ENCODE results near the gene ESR1. TPM values are rescaled to one million over a fixed set of nuclear protein-coding genes. Genes with fewer than 3 reads are reported as not detected.

Gene ESR1
- total RNA-seq, 2 experiments from 2014 or later, result 0.10 TPM; not detected in 1

- H3K36me3 Mint-ChIP-seq, result no peaks in the 10 kb centered on the region
- no peaks in the 10 kb centered on the region for H3K9me3 Mint-ChIP-seq
- no peak overlapping the region for H3K27ac Mint-ChIP-seq
- ChIA-PET CTCF (no interaction called here), POLR2A (no interaction called here)
- peaks cover 2% of the 10 kb centered on the region for H3K4me1 Mint-ChIP-seq (ENCODE audit: low read depth)
- DNase-seq, result peak; percentile 61
- H3K4me3 Mint-ChIP-seq, result no peak overlapping the region
- no peaks in the 10 kb centered on the region for H3K27me3 Mint-ChIP-seq
- intact Hi-C loops (cut with micrococcal nuclease), result no loop called here
Measured at GRCh38 chr6:152094992-152095592, 287.6 kb downstream of the ESR1 start.

GRCh38 chr6:152096863-152097496 is 289.5 kb downstream of the ESR1 start:
- POLR2A ChIA-PET, result no interaction called here
- Mint-ChIP-seq H3K27me3 (no peaks in the 10 kb centered on the region), H3K36me3 (no peaks in the 10 kb centered on the region), H3K4me1 (ENCODE audit: low read depth) (peaks cover 2% of the 10 kb centered on the region), H3K4me3 (no peak overlapping the region), H3K9me3 (no peaks in the 10 kb centered on the region), H3K27ac (no peak overlapping the region)
- no peak for DNase-seq
- CTCF ChIA-PET, result interaction anchor here (0.6 kb wide), 1 partner anchor 407 kb away, joined by 3 read pairs; no protein-coding TSS in a partner anchor
- intact Hi-C loops (cut with micrococcal nuclease), result no loop called here

GRCh38 chr6:152098683-152099082 is 291.2 kb downstream of the ESR1 start:
- Mint-ChIP-seq H3K27me3 (no peaks in the 10 kb centered on the region), H3K4me1 (ENCODE audit: low read depth) (peaks cover 2% of the 10 kb centered on the region), H3K36me3 (no peaks in the 10 kb centered on the region), H3K27ac (no peak overlapping the region), H3K4me3 (no peak overlapping the region), H3K9me3 (no peaks in the 10 kb centered on the region)
- ChIA-PET CTCF (interaction anchor here (0.8 kb wide), 1 partner anchor 408 kb away, joined by 3 read pairs; no protein-coding TSS in a partner anchor), POLR2A (no interaction called here)
- intact Hi-C loops (cut with micrococcal nuclease), result no loop called here
- no peak for DNase-seq

- ChIA-PET POLR2A (no interaction called here), CTCF (interaction anchor here (0.8 to 1.0 kb wide), 2 partner anchors 25 to 409 kb away, joined by 3 read pairs; no protein-coding TSS in a partner anchor)
- DNase-seq, result no peak
- H3K27me3 Mint-ChIP-seq, result no peaks in the 10 kb centered on the region
- no peak overlapping the region for H3K4me3 Mint-ChIP-seq
- intact Hi-C loops (cut with micrococcal nuclease), result no loop called here
- no peak overlapping the region for H3K27ac Mint-ChIP-seq
- H3K36me3 Mint-ChIP-seq, result no peaks in the 10 kb centered on the region
- H3K4me1 Mint-ChIP-seq (ENCODE audit: low read depth), result peaks cover 2% of the 10 kb centered on the region
- no peaks in the 10 kb centered on the region for H3K9me3 Mint-ChIP-seq
Measured at GRCh38 chr6:152099446-152100182, 292.1 kb downstream of the ESR1 start.

GRCh38 chr6:152100183-152100618 is 292.7 kb downstream of the ESR1 start:
- no peak overlapping the region for H3K4me3 Mint-ChIP-seq
- no peak overlapping the region for H3K27ac Mint-ChIP-seq
- CTCF ChIA-PET, result interaction anchor here (1.0 kb wide), 1 partner anchor 24 kb away, joined by 3 read pairs; no protein-coding TSS in a partner anchor
- no peaks in the 10 kb centered on the region for H3K4me1 Mint-ChIP-seq (ENCODE audit: low read depth)
- no peaks in the 10 kb centered on the region for H3K9me3 Mint-ChIP-seq
- POLR2A ChIA-PET, result interaction anchor here (0.6 kb wide), 1 partner anchor 17 kb away, joined by 3 read pairs; no protein-coding TSS in a partner anchor
- H3K27me3 Mint-ChIP-seq, result no peaks in the 10 kb centered on the region
- intact Hi-C loops (cut with micrococcal nuclease), result no loop called here
- no peaks in the 10 kb centered on the region for H3K36me3 Mint-ChIP-seq
- DNase-seq, result no peak

GRCh38 chr6:152107973-152108372 is 300.5 kb downstream of the ESR1 start:
- H3K9me3 Mint-ChIP-seq, result no peaks in the 10 kb centered on the region
- intact Hi-C loops (cut with micrococcal nuclease), result no loop called here
- H3K27ac Mint-ChIP-seq, result no peak overlapping the region
- no peaks in the 10 kb centered on the region for H3K4me1 Mint-ChIP-seq (ENCODE audit: low read depth)
- H3K27me3 Mint-ChIP-seq, result peaks cover 2% of the 10 kb centered on the region
- CTCF ChIA-PET, result no interaction called here
- POLR2A ChIA-PET, result no interaction called here
- DNase-seq, result no peak
- H3K4me3 Mint-ChIP-seq, result no peak overlapping the region
- H3K36me3 Mint-ChIP-seq, result no peaks in the 10 kb centered on the region

GRCh38 chr6:152110886-152111820 is 303.7 kb downstream of the ESR1 start:
- H3K27me3 Mint-ChIP-seq, result peaks cover 3% of the 10 kb centered on the region

GRCh38 chr6:152112491-152113261 is 305.2 kb downstream of the ESR1 start:
- intact Hi-C loops (cut with micrococcal nuclease), result no loop called here
- no peak overlapping the region for H3K27ac Mint-ChIP-seq
- H3K27me3 Mint-ChIP-seq, result peaks cover 3% of the 10 kb centered on the region
- DNase-seq, result no peak
- H3K4me1 Mint-ChIP-seq (ENCODE audit: low read depth), result no peaks in the 10 kb centered on the region
- POLR2A ChIA-PET, result no interaction called here
- H3K4me3 Mint-ChIP-seq, result no peak overlapping the region
- CTCF ChIA-PET, result no interaction called here
- H3K9me3 Mint-ChIP-seq, result no peaks in the 10 kb centered on the region
- no peaks in the 10 kb centered on the region for H3K36me3 Mint-ChIP-seq

More at GRCh38 chr6:152110886-152111820, 303.7 kb downstream of the ESR1 start:
- Mint-ChIP-seq H3K27ac (no peak overlapping the region), H3K4me3 (no peak overlapping the region), H3K4me1 (ENCODE audit: low read depth) (no peaks in the 10 kb centered on the region), H3K36me3 (no peaks in the 10 kb centered on the region), H3K9me3 (no peaks in the 10 kb centered on the region)
- POLR2A ChIA-PET, result no interaction called here
- DNase-seq, result no peak
- intact Hi-C loops (cut with micrococcal nuclease), result no loop called here
- CTCF ChIA-PET, result interaction anchor here (1.9 kb wide), 1 partner anchor 14 kb away, joined by 5 read pairs; no protein-coding TSS in a partner anchor

- ChIA-PET POLR2A (no interaction called here), CTCF (interaction anchor here (0.6 to 1.5 kb wide), 2 partner anchors 379 to 441 kb away, joined by 3 to 6 read pairs; no protein-coding TSS in a partner anchor)
- H3K27me3 Mint-ChIP-seq, result peaks cover 1% of the 10 kb centered on the region
- no peak overlapping the region for H3K27ac Mint-ChIP-seq
- peaks cover 3% of the 10 kb centered on the region for H3K4me1 Mint-ChIP-seq (ENCODE audit: low read depth)
- intact Hi-C loops (cut with micrococcal nuclease), result no loop called here
- DNase-seq, result no peak
- H3K36me3 Mint-ChIP-seq, result peaks cover 28% of the 10 kb centered on the region
- peaks cover 5% of the 10 kb centered on the region for H3K9me3 Mint-ChIP-seq
- H3K4me3 Mint-ChIP-seq, result no peak overlapping the region
Measured at GRCh38 chr6:152117156-152118133, 310.0 kb downstream of the ESR1 start.

- ChIA-PET POLR2A (no interaction called here), CTCF (interaction anchor here (0.6 to 1.5 kb wide), 3 partner anchors 107 to 442 kb away, joined by 3 to 6 read pairs (median 3); no protein-coding TSS in a partner anchor)
- intact Hi-C loops (cut with micrococcal nuclease), result no loop called here
- Mint-ChIP-seq H3K36me3 (peaks cover 28% of the 10 kb centered on the region), H3K4me1 (ENCODE audit: low read depth) (peaks cover 3% of the 10 kb centered on the region), H3K9me3 (peaks cover 5% of the 10 kb centered on the region), H3K4me3 (no peak overlapping the region), H3K27ac (no peak overlapping the region), H3K27me3 (peaks cover 1% of the 10 kb centered on the region)
- DNase-seq, result no peak
Measured at GRCh38 chr6:152118224-152118623, 310.7 kb downstream of the ESR1 start.

All from activated CD4-positive, alpha-beta memory T cell treated with anti-CD3 and anti-CD28 coated beads for 36 hours (primary cell).